HL-60 (cell line): Measurements from ENCODE around the gene DGUOK.

Experiments
- CTCF ChIP-seq: IDR thresholded peaks from one replicate; pipeline ENCODE4 v1.5.1; 2011; ENCODE audit warnings: low read length, control low read depth, inconsistent platforms; ENCODE audit not compliant: insufficient read depth
- GABPA ChIP-seq: IDR thresholded peaks from 2 replicates; pipeline ENCODE4 v1.6.1; 2012; ENCODE audit warnings: low read depth
- REST ChIP-seq: IDR thresholded peaks from 2 replicates; pipeline ENCODE4 v1.6.1; 2012; ENCODE audit warnings: low read depth; ENCODE audit not compliant: insufficient replicate concordance

GRCh38 chr2:73984922-73985307 lies 58.2 kb downstream of the DGUOK start:
- TF ChIP-seq CTCF (no peak), REST (no peak), GABPA (no peak)
